ENCODE data around the gene TTYH1. TPM values are rescaled to one million over a fixed set of nuclear protein-coding genes. Genes with fewer than 3 reads are reported as not detected.

Gene TTYH1
- polyA plus RNA-seq, 1 of the 3 experiments (the other 2 are of a cell fraction) = 0.05 TPM

DNA sequence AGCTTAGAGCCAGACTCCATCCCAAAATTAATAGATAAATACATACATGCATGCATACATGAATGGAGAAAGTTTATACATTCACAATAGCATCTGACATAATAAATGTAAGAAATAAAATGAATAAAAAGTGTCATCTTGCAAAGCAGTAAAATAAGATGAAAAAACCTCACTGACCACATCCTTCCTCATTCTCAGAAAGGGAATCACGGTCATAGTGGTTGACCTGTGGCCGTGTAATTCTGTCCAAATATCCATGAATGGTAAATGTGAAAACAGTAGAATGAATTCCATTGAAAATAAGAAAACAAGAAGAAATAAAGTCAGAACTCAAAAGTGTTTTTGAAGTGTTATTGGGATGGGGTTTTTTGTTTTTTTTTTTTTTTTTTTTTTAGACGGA lies 67.6 kb downstream of the TTYH1 start:
- no peak overlapping the region for H3K27ac ChIP-seq (ENCODE audit: low read depth in 2 of 2, low read length in 1 of 2)
- no peaks in the 10 kb centered on the region for H3K4me1 ChIP-seq (ENCODE audit: control insufficient read depth in 1 of 2, insufficient read depth in 2 of 2, low read depth in 1 of 2, low read length in 1 of 2)
- TF ChIP-seq, protein P1, sequence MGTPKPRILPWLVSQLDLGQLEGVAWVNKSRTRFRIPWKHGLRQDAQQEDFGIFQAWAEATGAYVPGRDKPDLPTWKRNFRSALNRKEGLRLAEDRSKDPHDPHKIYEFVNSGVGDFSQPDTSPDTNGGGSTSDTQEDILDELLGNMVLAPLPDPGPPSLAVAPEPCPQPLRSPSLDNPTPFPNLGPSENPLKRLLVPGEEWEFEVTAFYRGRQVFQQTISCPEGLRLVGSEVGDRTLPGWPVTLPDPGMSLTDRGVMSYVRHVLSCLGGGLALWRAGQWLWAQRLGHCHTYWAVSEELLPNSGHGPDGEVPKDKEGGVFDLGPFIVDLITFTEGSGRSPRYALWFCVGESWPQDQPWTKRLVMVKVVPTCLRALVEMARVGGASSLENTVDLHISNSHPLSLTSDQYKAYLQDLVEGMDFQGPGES (IDR thresholded peaks at IDR 0.05; ENCODE audit: low read depth, low read length) = no peak
- TF ChIP-seq, protein P2, sequence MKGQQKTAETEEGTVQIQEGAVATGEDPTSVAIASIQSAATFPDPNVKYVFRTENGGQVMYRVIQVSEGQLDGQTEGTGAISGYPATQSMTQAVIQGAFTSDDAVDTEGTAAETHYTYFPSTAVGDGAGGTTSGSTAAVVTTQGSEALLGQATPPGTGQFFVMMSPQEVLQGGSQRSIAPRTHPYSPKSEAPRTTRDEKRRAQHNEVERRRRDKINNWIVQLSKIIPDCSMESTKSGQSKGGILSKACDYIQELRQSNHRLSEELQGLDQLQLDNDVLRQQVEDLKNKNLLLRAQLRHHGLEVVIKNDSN (IDR thresholded peaks at IDR 0.05; ENCODE audit: borderline replicate concordance, low read depth) = no peak
- no peak for TF ChIP-seq NFIC (IDR thresholded peaks at IDR 0.05; ENCODE audit: borderline replicate concordance)
- TF ChIP-seq MXI1 (IDR thresholded peaks at IDR 0.05; ENCODE audit: low read depth, low read length) = no peak
- H3K9me2 ChIP-seq = no peaks in the 10 kb centered on the region
- ChIA-PET POLR2A (no interaction called here), CTCF (interaction anchor here (2.7 to 3.0 kb wide), 2 partner anchors 13 to 27 kb away, joined by 7 to 13 read pairs; no protein-coding TSS in a partner anchor)
- DNase-seq = no peak
- no peaks in the 10 kb centered on the region for H3K9me3 ChIP-seq
- peaks cover 5% of the 10 kb centered on the region for H3F3A ChIP-seq (replicated peaks; ENCODE audit: insufficient read depth)
- no peaks in the 10 kb centered on the region for H4K20me1 ChIP-seq (ENCODE audit: insufficient read depth)
- H3K9ac ChIP-seq = no peak overlapping the region
- no peak overlapping the region for H2AFZ ChIP-seq (ENCODE audit: low read depth)
- no peaks in the 10 kb centered on the region for H3K36me3 ChIP-seq (replicated peaks in 1 of 2; ENCODE audit: control insufficient read depth in 1 of 2, insufficient read depth in 2 of 2, low read length in 1 of 2)
- H3K79me2 ChIP-seq (ENCODE audit: insufficient read depth) = no peaks in the 10 kb centered on the region
- no peak overlapping the region for H3K4me2 ChIP-seq
- H3K27me3 ChIP-seq (ENCODE audit: insufficient read depth) = peaks cover 51% of the 10 kb centered on the region
- 44% methylated on average over 3 of the region's 3 CpGs for WGBS (ENCODE audit: low lambda C conversion rate)
- no peak overlapping the region for H3K4me3 ChIP-seq (ENCODE audit: low read depth in 2 of 2, low read length in 1 of 2)

DNA sequence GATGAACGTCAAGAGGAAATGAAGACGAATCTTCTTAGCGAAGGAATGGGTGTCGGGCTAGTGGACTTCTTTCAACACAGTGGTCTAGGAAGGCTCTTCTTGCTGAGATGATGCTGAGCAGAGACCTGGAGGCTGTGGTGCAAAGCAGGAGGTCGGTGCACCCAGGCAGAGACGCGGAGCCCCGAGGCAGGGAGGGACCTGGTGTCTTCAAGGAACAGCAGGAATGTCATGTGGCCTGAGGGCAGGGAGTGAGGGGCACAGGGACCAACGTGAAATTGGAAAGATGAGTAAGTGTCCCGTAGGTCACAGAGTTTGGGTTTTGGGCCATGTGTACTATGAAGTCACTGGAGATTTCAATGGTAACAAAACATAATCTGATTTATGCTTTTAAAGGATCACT lies 69.2 kb downstream of the TTYH1 start:
- Histone ChIP-seq H3K4me2 (no peak overlapping the region), H3K9me2 (no peaks in the 10 kb centered on the region), H2AFZ (ENCODE audit: low read depth) (no peak overlapping the region), H3K9me3 (no peaks in the 10 kb centered on the region), H3K27me3 (ENCODE audit: insufficient read depth) (peaks cover 55% of the 10 kb centered on the region), H3K4me1 (ENCODE audit: control insufficient read depth in 1 of 2, insufficient read depth in 2 of 2, low read depth in 1 of 2, low read length in 1 of 2) (no peaks in the 10 kb centered on the region), H3K79me2 (ENCODE audit: insufficient read depth) (no peaks in the 10 kb centered on the region), H3K9ac (no peak overlapping the region), H3K36me3 (replicated peaks in 1 of 2; ENCODE audit: control insufficient read depth in 1 of 2, insufficient read depth in 2 of 2, low read length in 1 of 2) (no peaks in the 10 kb centered on the region), H3K27ac (ENCODE audit: low read depth in 2 of 2, low read length in 1 of 2) (no peak overlapping the region), H3K4me3 (ENCODE audit: low read depth in 2 of 2, low read length in 1 of 2) (no peak overlapping the region), H3F3A (replicated peaks; ENCODE audit: insufficient read depth) (peaks cover 5% of the 10 kb centered on the region), H4K20me1 (ENCODE audit: insufficient read depth) (no peaks in the 10 kb centered on the region)
- TF ChIP-seq GABPA (IDR thresholded peaks at IDR 0.05; ENCODE audit: low read depth) (no peak), RAD21 (IDR thresholded peaks at IDR 0.05; ENCODE audit: low read length) (no peak), CHD2 (IDR thresholded peaks at IDR 0.05; ENCODE audit: low read length, partially characterized antibody) (no peak), NRF1 (IDR thresholded peaks at IDR 0.05; ENCODE audit: low read depth, low read length) (no peak), FOXJ3 (CRISPR knock-in tag; IDR thresholded peaks at IDR 0.05) (no peak), TAF1 (IDR thresholded peaks at IDR 0.05; ENCODE audit: borderline replicate concordance, low read depth, low read length) (no peak), SIN3A (IDR thresholded peaks at IDR 0.05; ENCODE audit: borderline replicate concordance, low read depth, low read length) (no peak)
- WGBS (ENCODE audit: low lambda C conversion rate) = 11% methylated on average over 10 of the region's 10 CpGs
- ChIA-PET CTCF (no interaction called here), POLR2A (no interaction called here)
- DNase-seq = no peak

DNA sequence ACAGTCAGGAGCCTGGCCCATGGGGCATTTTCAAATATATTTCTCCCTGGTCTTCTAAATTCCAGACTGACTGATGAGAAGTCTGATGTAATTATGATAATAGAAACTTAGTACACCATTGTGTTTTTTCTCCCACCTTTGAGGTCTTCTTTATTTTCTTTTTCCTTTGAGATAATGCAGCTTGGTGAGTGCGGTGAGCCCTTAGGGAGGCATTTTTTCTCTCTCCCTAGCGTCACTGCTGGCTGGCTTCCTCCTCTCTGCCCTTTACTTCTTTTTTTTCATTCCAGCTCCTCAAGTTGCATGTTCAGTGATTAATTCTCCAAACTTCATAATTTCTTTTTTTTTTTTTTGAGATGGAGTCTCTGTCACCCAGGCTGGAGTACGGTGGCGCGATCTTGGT lies 70.6 kb downstream of the TTYH1 start:
- Histone ChIP-seq H3K9ac (no peak overlapping the region), H3K4me2 (no peak overlapping the region), H3K4me1 (ENCODE audit: control insufficient read depth in 1 of 2, insufficient read depth in 2 of 2, low read depth in 1 of 2, low read length in 1 of 2) (no peaks in the 10 kb centered on the region), H3K4me3 (ENCODE audit: low read depth in 2 of 2, low read length in 1 of 2) (no peak overlapping the region), H3K27ac (ENCODE audit: low read depth in 2 of 2, low read length in 1 of 2) (no peak overlapping the region), H3K9me3 (no peaks in the 10 kb centered on the region), H4K20me1 (ENCODE audit: insufficient read depth) (no peaks in the 10 kb centered on the region), H3K27me3 (ENCODE audit: insufficient read depth) (peaks cover 56% of the 10 kb centered on the region), H2AFZ (ENCODE audit: low read depth) (no peak overlapping the region), H3K36me3 (replicated peaks in 1 of 2; ENCODE audit: control insufficient read depth in 1 of 2, insufficient read depth in 2 of 2, low read length in 1 of 2) (no peaks in the 10 kb centered on the region), H3F3A (replicated peaks; ENCODE audit: insufficient read depth) (no peaks in the 10 kb centered on the region), H3K79me2 (ENCODE audit: insufficient read depth) (no peaks in the 10 kb centered on the region), H3K9me2 (no peaks in the 10 kb centered on the region)
- WGBS (ENCODE audit: low lambda C conversion rate) = 36% methylated on average over 5 of the region's 5 CpGs
- ChIA-PET CTCF (no interaction called here), POLR2A (no interaction called here)
- no peak for TF ChIP-seq GATA2 (CRISPR knock-in tag; IDR thresholded peaks at IDR 0.05)
- TF ChIP-seq RCOR1 (IDR thresholded peaks at IDR 0.05; ENCODE audit: low read length) = no peak
- TF ChIP-seq TEAD4 (IDR thresholded peaks at IDR 0.05; ENCODE audit: borderline replicate concordance, insufficient read depth) = no peak
- no peak for TF ChIP-seq RXRA (IDR thresholded peaks at IDR 0.05; ENCODE audit: borderline replicate concordance, low read depth)
- TF ChIP-seq ELF1 (IDR thresholded peaks at IDR 0.05) = no peak
- TF ChIP-seq RAD21 (IDR thresholded peaks at IDR 0.05; ENCODE audit: low read length) = no peak
- TF ChIP-seq, protein P1 (IDR thresholded peaks at IDR 0.05; ENCODE audit: low read depth, low read length) = no peak
- no peak for TF ChIP-seq FOXJ3 (CRISPR knock-in tag; IDR thresholded peaks at IDR 0.05)
- no peak for TF ChIP-seq RFX5 (IDR thresholded peaks at IDR 0.05; ENCODE audit: low read length)
- no peak for TF ChIP-seq POLR2AphosphoS5 (IDR thresholded peaks at IDR 0.05; ENCODE audit: low read depth, low read length)
- no peak for TF ChIP-seq MEF2A (IDR thresholded peaks at IDR 0.05; ENCODE audit: borderline replicate concordance, low read depth)
- no peak for TF ChIP-seq TCF12 (IDR thresholded peaks at IDR 0.05)
- TF ChIP-seq FOXM1 (IDR thresholded peaks at IDR 0.05; ENCODE audit: low read depth) = no peak
- DNase-seq = no peak

Data from SK-N-SH (cell line).